K562 (cell line): ENCODE measurements around the gene MOGAT2. TPM values are rescaled to one million over a fixed set of nuclear protein-coding genes. Genes with fewer than 3 reads are reported as not detected.

Source experiments
- CBX3 ChIP-seq, 2 experiments: IDR thresholded peaks; 1 replicate in 1 of 2; 2 replicates in 1 of 2; pipeline ENCODE4 v1.6.1; 2012; ENCODE audit warnings: inconsistent platforms in 2 of 2, low read length in 2 of 2, borderline replicate concordance in 1 of 2, control low read depth in 1 of 2
- DPF2 ChIP-seq: fragments of 450-650 bp; IDR thresholded peaks from 2 replicates; pipeline ENCODE4 v1.6.1; 2016
- FOSL1 ChIP-seq: fragments of 200-800 bp; sonication (Bioruptor generic); conservative IDR thresholded peaks from 2 replicates; pipeline ENCODE4 v1.6.1; 2016; ENCODE audit warnings: missing genetic modification characterization, missing compliant biosample characterization
- HDAC8 ChIP-seq: fragments of 450-650 bp; IDR thresholded peaks from 2 replicates; pipeline ENCODE4 v1.6.1; 2016; ENCODE audit warnings: mild to moderate bottlenecking, missing genetic modification characterization, moderate library complexity, missing compliant biosample characterization
- HMBOX1 ChIP-seq: sonication (generic); IDR thresholded peaks from 2 replicates; pipeline ENCODE4 v1.6.1; 2016
- NCOR1 ChIP-seq: fragments of 450-650 bp; IDR thresholded peaks from 2 replicates; pipeline ENCODE4 v1.6.1; 2016; ENCODE audit warnings: mild to moderate bottlenecking, moderate library complexity
- POLR2AphosphoS5 ChIP-seq: IDR thresholded peaks from 2 replicates; pipeline ENCODE4 v1.6.1; 2011; ENCODE audit warnings: mild to moderate bottlenecking, low read depth, low read length, moderate library complexity; ENCODE audit not compliant: control insufficient read depth, insufficient read depth
- RBM15 ChIP-seq: fragments of 200-400 bp; formaldehyde crosslinking; IDR thresholded peaks from 2 replicates; pipeline ENCODE4 v1.6.1; 2018; ENCODE audit warnings: mild to moderate bottlenecking, low read length, moderate library complexity; ENCODE audit not compliant: insufficient read depth
- RBM39 ChIP-seq: fragments of 200-400 bp; formaldehyde crosslinking; optimal IDR thresholded peaks from 2 replicates; pipeline ENCODE3; 2018; ENCODE audit warnings: low read depth, low read length
- SMARCA4 ChIP-seq: fragments of 450-650 bp; IDR thresholded peaks from 2 replicates; pipeline ENCODE4 v1.6.1; 2016
- SOX6 ChIP-seq: fragments of 450-650 bp; IDR thresholded peaks from 2 replicates; pipeline ENCODE4 v1.6.1; 2014; ENCODE audit warnings: mild to moderate bottlenecking
- ZNF384 ChIP-seq: IDR thresholded peaks from 2 replicates; pipeline ENCODE4 v1.6.1; 2012; ENCODE audit warnings: low read depth, low read length, improper control_type of control experiment
- ZNF75A ChIP-seq: fragments of 450-650 bp; formaldehyde crosslinking; IDR thresholded peaks from 2 replicates; pipeline ENCODE4 v1.4.0; 2020; ENCODE audit warnings: mild to moderate bottlenecking
- polyA plus RNA-seq, 8 experiments: library from polyadenylated mRNA; depleted of rRNA in 4 of 8; stranded (reverse) in 5 of 8; unstranded in 3 of 8; fragments of >200 nt; fragmentation: Nextera tagmentation in 2 of 8; fragmentation: Illumina TruSeq in 1 of 8; extraction: Ambion mirVana in 2 of 8; extraction: Trizol in 1 of 8; gene quantifications; 2 replicates each; pipeline versions ENCODE4 v1.2.1 to v1.2.3, GENCODE V29; 2011 to 2014; ENCODE audit warnings: inconsistent platforms in 1 of 8, missing spikeins in 1 of 8
- total RNA-seq, 7 experiments: library from RNA; depleted of rRNA in 6 of 7; stranded (reverse); fragments of >200 nt in 6 of 7; fragmentation: Illumina TruSeq in 2 of 7; extraction: Trizol in 2 of 7; gene quantifications; 2 replicates each; pipeline versions ENCODE4 v1.2.1 to v1.2.3, GENCODE V29; 2011 to 2021; ENCODE audit warnings: low replicate concordance in 1 of 7
- TF ChIP-seq, protein P1 (sequence below), 2 experiments: fragments of 150-350 bp in 1 of 2; IDR thresholded peaks; 2 replicates each; pipeline ENCODE4 v1.6.1; 2012 to 2016; ENCODE audit warnings: low read depth in 2 of 2, low read length in 2 of 2, mild to moderate bottlenecking in 1 of 2, moderate library complexity in 1 of 2
- TF ChIP-seq, protein P2 (sequence below), 2 experiments: fragments of 450-650 bp; formaldehyde crosslinking in 1 of 2; IDR thresholded peaks; 2 replicates each; pipeline versions ENCODE4 v1.4.0 to v1.6.1; 2014 to 2020; ENCODE audit warnings: mild to moderate bottlenecking in 2 of 2, borderline replicate concordance in 1 of 2, low read depth in 1 of 2

Gene MOGAT2
- total and polyA plus RNA-seq, 9 of the 15 experiments (the other 6 are each of a cell fraction or from before 2014, with no cell fraction given) = 0.09 TPM; not detected in 7

GRCh38 chr11:75714211-75714610 is 3.4 kb upstream of the MOGAT2 start (continued):
- TF ChIP-seq NCOR1 (peak; percentile 69), POLR2AphosphoS5 (0 out of 2 replicates have a peak, but pooled peaks have one; percentile 17), RBM15 (no peak), FOSL1 (tag) (0 out of 2 replicates have a peak, but pooled peaks have one; percentile 4), CBX3 (IDR thresholded peaks at IDR 0.05; ENCODE audit: borderline replicate concordance in 1 of 2, low read length in 2 of 2) (no peak), HDAC8 (tag) (no peak), HMBOX1 (0 out of 2 replicates have a peak, but pooled peaks have one; percentile 15), SMARCA4 (peak; percentile 84), SOX6 (peak; percentile 74), ZNF75A (CRISPR knock-in tag) (no peak), RBM39 (no peak), DPF2 (peak; percentile 79), ZNF384 (0 out of 2 replicates have a peak, but pooled peaks have one; percentile 7)
- TF ChIP-seq, protein P1, sequence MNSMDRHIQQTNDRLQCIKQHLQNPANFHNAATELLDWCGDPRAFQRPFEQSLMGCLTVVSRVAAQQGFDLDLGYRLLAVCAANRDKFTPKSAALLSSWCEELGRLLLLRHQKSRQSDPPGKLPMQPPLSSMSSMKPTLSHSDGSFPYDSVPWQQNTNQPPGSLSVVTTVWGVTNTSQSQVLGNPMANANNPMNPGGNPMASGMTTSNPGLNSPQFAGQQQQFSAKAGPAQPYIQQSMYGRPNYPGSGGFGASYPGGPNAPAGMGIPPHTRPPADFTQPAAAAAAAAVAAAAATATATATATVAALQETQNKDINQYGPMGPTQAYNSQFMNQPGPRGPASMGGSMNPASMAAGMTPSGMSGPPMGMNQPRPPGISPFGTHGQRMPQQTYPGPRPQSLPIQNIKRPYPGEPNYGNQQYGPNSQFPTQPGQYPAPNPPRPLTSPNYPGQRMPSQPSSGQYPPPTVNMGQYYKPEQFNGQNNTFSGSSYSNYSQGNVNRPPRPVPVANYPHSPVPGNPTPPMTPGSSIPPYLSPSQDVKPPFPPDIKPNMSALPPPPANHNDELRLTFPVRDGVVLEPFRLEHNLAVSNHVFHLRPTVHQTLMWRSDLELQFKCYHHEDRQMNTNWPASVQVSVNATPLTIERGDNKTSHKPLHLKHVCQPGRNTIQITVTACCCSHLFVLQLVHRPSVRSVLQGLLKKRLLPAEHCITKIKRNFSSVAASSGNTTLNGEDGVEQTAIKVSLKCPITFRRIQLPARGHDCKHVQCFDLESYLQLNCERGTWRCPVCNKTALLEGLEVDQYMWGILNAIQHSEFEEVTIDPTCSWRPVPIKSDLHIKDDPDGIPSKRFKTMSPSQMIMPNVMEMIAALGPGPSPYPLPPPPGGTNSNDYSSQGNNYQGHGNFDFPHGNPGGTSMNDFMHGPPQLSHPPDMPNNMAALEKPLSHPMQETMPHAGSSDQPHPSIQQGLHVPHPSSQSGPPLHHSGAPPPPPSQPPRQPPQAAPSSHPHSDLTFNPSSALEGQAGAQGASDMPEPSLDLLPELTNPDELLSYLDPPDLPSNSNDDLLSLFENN (IDR thresholded peaks at IDR 0.05; ENCODE audit: low read depth in 2 of 2, low read length in 2 of 2) = peak in 1 of 2 experiments; percentile 44; a peak in 1 of 4 replicates
- TF ChIP-seq, protein P2, sequence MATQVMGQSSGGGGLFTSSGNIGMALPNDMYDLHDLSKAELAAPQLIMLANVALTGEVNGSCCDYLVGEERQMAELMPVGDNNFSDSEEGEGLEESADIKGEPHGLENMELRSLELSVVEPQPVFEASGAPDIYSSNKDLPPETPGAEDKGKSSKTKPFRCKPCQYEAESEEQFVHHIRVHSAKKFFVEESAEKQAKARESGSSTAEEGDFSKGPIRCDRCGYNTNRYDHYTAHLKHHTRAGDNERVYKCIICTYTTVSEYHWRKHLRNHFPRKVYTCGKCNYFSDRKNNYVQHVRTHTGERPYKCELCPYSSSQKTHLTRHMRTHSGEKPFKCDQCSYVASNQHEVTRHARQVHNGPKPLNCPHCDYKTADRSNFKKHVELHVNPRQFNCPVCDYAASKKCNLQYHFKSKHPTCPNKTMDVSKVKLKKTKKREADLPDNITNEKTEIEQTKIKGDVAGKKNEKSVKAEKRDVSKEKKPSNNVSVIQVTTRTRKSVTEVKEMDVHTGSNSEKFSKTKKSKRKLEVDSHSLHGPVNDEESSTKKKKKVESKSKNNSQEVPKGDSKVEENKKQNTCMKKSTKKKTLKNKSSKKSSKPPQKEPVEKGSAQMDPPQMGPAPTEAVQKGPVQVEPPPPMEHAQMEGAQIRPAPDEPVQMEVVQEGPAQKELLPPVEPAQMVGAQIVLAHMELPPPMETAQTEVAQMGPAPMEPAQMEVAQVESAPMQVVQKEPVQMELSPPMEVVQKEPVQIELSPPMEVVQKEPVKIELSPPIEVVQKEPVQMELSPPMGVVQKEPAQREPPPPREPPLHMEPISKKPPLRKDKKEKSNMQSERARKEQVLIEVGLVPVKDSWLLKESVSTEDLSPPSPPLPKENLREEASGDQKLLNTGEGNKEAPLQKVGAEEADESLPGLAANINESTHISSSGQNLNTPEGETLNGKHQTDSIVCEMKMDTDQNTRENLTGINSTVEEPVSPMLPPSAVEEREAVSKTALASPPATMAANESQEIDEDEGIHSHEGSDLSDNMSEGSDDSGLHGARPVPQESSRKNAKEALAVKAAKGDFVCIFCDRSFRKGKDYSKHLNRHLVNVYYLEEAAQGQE (IDR thresholded peaks at IDR 0.05; ENCODE audit: borderline replicate concordance) = no peak
- TF ChIP-seq, protein P2 (CRISPR knock-in tag; IDR thresholded peaks at IDR 0.05; ENCODE audit: low read depth) = no peak
